GM12892 (cell line): ENCODE data around the gene FARP1.

Experiments
- DNase-seq: peaks from one replicate; pipeline ENCODE4 v3.0.0; 2011; ENCODE audit not compliant: insufficient read length
- FAIRE-seq: peaks from 2 replicates; lab custom pipeline; 2011; peaks lifted over from hg19 to GRCh38; lab: Jason Lieb, UNC
- POLR2A ChIP-seq: IDR thresholded peaks from 2 replicates; pipeline ENCODE4 v1.6.1; 2011; ENCODE audit warnings: low read depth, low read length, control low read depth
- POLR2AphosphoS5 ChIP-seq: IDR thresholded peaks from 2 replicates; pipeline ENCODE4 v1.6.1; 2011; ENCODE audit warnings: low read depth, low read length, control low read depth
- TAF1 ChIP-seq: IDR thresholded peaks from 2 replicates; pipeline ENCODE4 v1.6.1; 2011; ENCODE audit warnings: low read depth, mild to moderate bottlenecking, control low read depth, low read length, borderline replicate concordance

Gene FARP1

GRCh38 chr13:98215508-98215907 lies 72.6 kb downstream of the FARP1 start:
- DNase-seq (no peak), FAIRE-seq (no peak)
- TF ChIP-seq TAF1 (no peak), POLR2AphosphoS5 (no peak), POLR2A (no peak)

- FAIRE-seq = no peak
- TF ChIP-seq POLR2A (no peak), POLR2AphosphoS5 (no peak), TAF1 (no peak)
- DNase-seq = no peak
These were observed 73.3 kb downstream of the FARP1 start for GRCh38 chr13:98216135-98216565.

GRCh38 chr13:98216711-98217285 lies 73.9 kb downstream of the FARP1 start:
- DNase-seq (no peak), FAIRE-seq (no peak)
- TF ChIP-seq POLR2A (no peak), POLR2AphosphoS5 (no peak), TAF1 (no peak)

GRCh38 chr13:98217597-98217996 lies 74.7 kb downstream of the FARP1 start:
- FAIRE-seq (no peak), DNase-seq (no peak)
- TF ChIP-seq TAF1 (no peak), POLR2A (no peak), POLR2AphosphoS5 (no peak)

- TF ChIP-seq POLR2AphosphoS5 = no peak
- TF ChIP-seq TAF1 = no peak
- no peak for TF ChIP-seq POLR2A
- DNase-seq (no peak), FAIRE-seq (no peak)
These were observed 76.8 kb downstream of the FARP1 start for GRCh38 chr13:98219685-98220084.

GRCh38 chr13:98220271-98220791 lies 77.4 kb downstream of the FARP1 start:
- DNase-seq (no peak), FAIRE-seq (no peak)
- TF ChIP-seq TAF1 = no peak
- no peak for TF ChIP-seq POLR2A
- no peak for TF ChIP-seq POLR2AphosphoS5

- no peak for FAIRE-seq
- TF ChIP-seq TAF1 (no peak), POLR2A (no peak), POLR2AphosphoS5 (no peak)
- no peak for DNase-seq
These were observed 78.3 kb downstream of the FARP1 start for GRCh38 chr13:98221234-98221633.

- TF ChIP-seq POLR2AphosphoS5 = no peak
- TF ChIP-seq TAF1 = no peak
- no peak for TF ChIP-seq POLR2A
- no peak for FAIRE-seq
These were observed 79.2 kb downstream of the FARP1 start for GRCh38 chr13:98222081-98222554.

GRCh38 chr13:98222816-98223215 lies 79.9 kb downstream of the FARP1 start:
- DNase-seq = no peak
- TF ChIP-seq POLR2AphosphoS5 = no peak
- no peak for TF ChIP-seq POLR2A
- no peak for TF ChIP-seq TAF1
- FAIRE-seq = no peak

More at GRCh38 chr13:98222081-98222554, 79.2 kb downstream of the FARP1 start:
- no peak for DNase-seq

- no peak for TF ChIP-seq TAF1
- TF ChIP-seq POLR2AphosphoS5 = no peak
- TF ChIP-seq POLR2A = no peak
- no peak for FAIRE-seq
- DNase-seq = no peak
These were observed 80.8 kb downstream of the FARP1 start for GRCh38 chr13:98223741-98224140.

GRCh38 chr13:98224557-98224956 lies 81.7 kb downstream of the FARP1 start:
- FAIRE-seq (no peak), DNase-seq (no peak)
- TF ChIP-seq TAF1 (no peak), POLR2AphosphoS5 (no peak), POLR2A (no peak)

- no peak for FAIRE-seq
- TF ChIP-seq POLR2AphosphoS5 = no peak
- TF ChIP-seq POLR2A = no peak
- TF ChIP-seq TAF1 = no peak
- DNase-seq = no peak
These were observed 82.4 kb downstream of the FARP1 start for GRCh38 chr13:98225036-98225940.
